NB4 (cell line): ENCODE data around the gene LRRC55.
"Not testable (repeated sequence)": the region's sequence is repeated elsewhere in the genome, so short reads cannot be mapped to it uniquely, and the experiment has no call there.

Experiments
- CTCF ChIP-seq: IDR thresholded peaks from one replicate; pipeline ENCODE4 v1.5.1; 2012; ENCODE audit warnings: low read depth, low read length
- MAX ChIP-seq: IDR thresholded peaks from 2 replicates; pipeline ENCODE4 v1.6.1; 2011; ENCODE audit warnings: low read depth, low read length
- POLR2A ChIP-seq: IDR thresholded peaks from 2 replicates; pipeline ENCODE4 v1.6.1; 2011; ENCODE audit warnings: mild to moderate bottlenecking; ENCODE audit not compliant: insufficient read length; ENCODE audit errors: extremely low read depth

GRCh38 chr11:57169732-57170313 is 11.9 kb upstream of the LRRC55 start:
- not testable (repeated sequence) for TF ChIP-seq CTCF, POLR2A, MAX
